GM23338 (cell line): Measurements from ENCODE around the gene GFRA1. TPM values are rescaled to one million over a fixed set of nuclear protein-coding genes. Genes with fewer than 3 reads are reported as not detected.

Experiments
- ATAC-seq: fragments of 200-7000 bp; cut with Tn5 transposase; 3 replicates; pipeline ENCODE4 v1.9.1; 2020
- DNase-seq: peaks from one replicate; pipeline ENCODE4 v3.0.0-alpha.2; 2015; ENCODE audit warnings: low spot score
- H2AFZ ChIP-seq: fragments of 200-600 bp; sonication (generic); 2 replicates; pipeline ENCODE4 v1.8.0; 2016; ENCODE audit warnings: antibody characterized with exemption, mild to moderate bottlenecking, moderate library complexity
- H3F3A ChIP-seq: fragments of 200-600 bp; sonication (generic); replicated peaks from 2 replicates; pipeline ENCODE4 v1.8.0; 2017; ENCODE audit warnings: antibody characterized with exemption, mixed run types, low read depth
- H3K27ac ChIP-seq: fragments of 200-600 bp; sonication (generic); 2 replicates; pipeline ENCODE4 v1.6.1; 2016; ENCODE audit warnings: low read depth
- H3K27me3 ChIP-seq: fragments of 200-600 bp; sonication (generic); 2 replicates; pipeline ENCODE4 v1.8.0; 2016; ENCODE audit warnings: mild to moderate bottlenecking, mixed run types, moderate library complexity; ENCODE audit not compliant: insufficient read depth
- H3K36me3 ChIP-seq: fragments of 200-600 bp; sonication (generic); 2 replicates; pipeline ENCODE4 v1.8.0; 2016; ENCODE audit warnings: mild to moderate bottlenecking; ENCODE audit not compliant: insufficient read depth
- H3K4me1 ChIP-seq: fragments of 200-600 bp; sonication (generic); 2 replicates; pipeline ENCODE4 v1.8.0; 2016; ENCODE audit warnings: mild to moderate bottlenecking, moderate library complexity; ENCODE audit not compliant: insufficient read depth
- H3K4me2 ChIP-seq: fragments of 200-600 bp; sonication (generic); 2 replicates; pipeline ENCODE4 v1.7.1; 2017; ENCODE audit warnings: mixed run types
- H3K4me3 ChIP-seq: fragments of 200-600 bp; sonication (generic); 2 replicates; pipeline ENCODE4 v1.6.1; 2016; ENCODE audit warnings: mixed run types
- H3K79me2 ChIP-seq: fragments of 200-600 bp; sonication (generic); replicated peaks from 2 replicates; pipeline ENCODE4 v1.8.0; 2017; ENCODE audit warnings: mild to moderate bottlenecking; ENCODE audit not compliant: insufficient read depth
- H3K9me2 ChIP-seq: fragments of 200-600 bp; sonication (generic); 2 replicates; pipeline ENCODE4 v1.8.0; 2017; ENCODE audit not compliant: insufficient read depth
- H4K20me1 ChIP-seq: fragments of 200-600 bp; sonication (generic); replicated peaks from 2 replicates; pipeline ENCODE4 v1.8.0; 2017; ENCODE audit warnings: mild to moderate bottlenecking; ENCODE audit not compliant: insufficient read depth
- H3K27ac Mint-ChIP-seq: 2 replicates; pipeline ENCODE4 v1.8.0; 2020; ENCODE audit warnings: inconsistent platforms, mild to moderate bottlenecking, moderate library complexity, mixed read lengths
- H3K27me3 Mint-ChIP-seq: 3 replicates; pipeline ENCODE4 v1.8.0; 2022; ENCODE audit warnings: low read depth, mild to moderate bottlenecking, moderate library complexity, mixed read lengths, inconsistent platforms; ENCODE audit not compliant: insufficient read depth, poor library complexity
- H3K36me3 Mint-ChIP-seq: 3 replicates; pipeline ENCODE4 v1.8.0; 2021; ENCODE audit warnings: low read depth, mild to moderate bottlenecking, inconsistent platforms, moderate library complexity, mixed read lengths
- H3K4me1 Mint-ChIP-seq: 3 replicates; pipeline ENCODE4 v1.8.0; 2020; ENCODE audit warnings: mild to moderate bottlenecking, inconsistent platforms, mixed read lengths
- H3K4me3 Mint-ChIP-seq: 3 replicates; pipeline ENCODE4 v1.8.0; 2021; ENCODE audit warnings: moderate library complexity, mild to moderate bottlenecking, inconsistent platforms, mixed read lengths
- H3K9me3 Mint-ChIP-seq: 3 replicates; pipeline ENCODE4 v1.8.0; 2020; ENCODE audit warnings: moderate library complexity, mild to moderate bottlenecking, inconsistent platforms, mixed read lengths
- CREB1 ChIP-seq: fragments of 250-450 bp; sonication (Bioruptor Pico); IDR thresholded peaks from 2 replicates; pipeline ENCODE4 v1.5.0; 2020; ENCODE audit warnings: low read depth, mild to moderate bottlenecking, moderate library complexity
- CTCF ChIP-seq, 2 experiments: fragments of 200-600 bp in 1 of 2; sonication (generic) in 1 of 2; conservative IDR thresholded peaks; 2 replicates each; pipeline versions ENCODE4 v1.5.1 to v1.6.1; 2016 to 2017; ENCODE audit warnings: antibody characterized with exemption in 2 of 2, low read depth in 2 of 2, mild to moderate bottlenecking in 2 of 2, moderate library complexity in 1 of 2
- ETS1 ChIP-seq: IDR thresholded peaks from 2 replicates; pipeline ENCODE4 v1.6.1; 2016; ENCODE audit warnings: antibody characterized with exemption
- EZH2 ChIP-seq: fragments of 200-600 bp; sonication (generic); IDR thresholded peaks from one replicate; pipeline ENCODE4 v1.8.0; 2017; ENCODE audit warnings: antibody characterized with exemption, mild to moderate bottlenecking, low read depth; ENCODE audit not compliant: unreplicated experiment
- EZH2phosphoT487 ChIP-seq: fragments of 200-600 bp; sonication (generic); IDR thresholded peaks from one replicate; pipeline ENCODE4 v1.8.1; 2018; ENCODE audit warnings: antibody characterized with exemption; ENCODE audit not compliant: unreplicated experiment
- JUNB ChIP-seq: IDR thresholded peaks from one replicate; pipeline ENCODE4 v1.6.1; 2016; ENCODE audit warnings: antibody characterized with exemption; ENCODE audit not compliant: unreplicated experiment
- NANOG ChIP-seq: IDR thresholded peaks from 2 replicates; pipeline ENCODE4 v1.6.1; 2016; ENCODE audit warnings: antibody characterized with exemption, borderline replicate concordance
- POLR2AphosphoS5 ChIP-seq: IDR thresholded peaks from 2 replicates; pipeline ENCODE4 v1.6.1; 2016; ENCODE audit warnings: antibody characterized with exemption, low read depth
- REST ChIP-seq: IDR thresholded peaks from one replicate; pipeline ENCODE4 v1.6.1; 2018; ENCODE audit warnings: antibody characterized with exemption; ENCODE audit not compliant: unreplicated experiment
- STAT1 ChIP-seq: IDR thresholded peaks from one replicate; pipeline ENCODE4 v1.6.1; 2016; ENCODE audit warnings: antibody characterized with exemption; ENCODE audit not compliant: unreplicated experiment
- ZNF114 ChIP-seq: fragments of 250-450 bp; sonication (Bioruptor Pico); IDR thresholded peaks from 2 replicates; pipeline ENCODE4 v1.5.0; 2020; ENCODE audit warnings: mild to moderate bottlenecking, moderate library complexity
- ZNF331 ChIP-seq: fragments of 250-450 bp; sonication (Bioruptor Pico); IDR thresholded peaks from 2 replicates; pipeline ENCODE4 v1.5.0; 2020; ENCODE audit warnings: low read depth, mild to moderate bottlenecking, moderate library complexity
- ZNF462 ChIP-seq: fragments of 250-450 bp; sonication (Bioruptor Pico); IDR thresholded peaks from 2 replicates; pipeline ENCODE4 v1.5.0; 2020; ENCODE audit warnings: mild to moderate bottlenecking, moderate library complexity
- polyA plus RNA-seq: library from polyadenylated mRNA; unstranded; fragments of >200 nt; fragmentation: Nextera tagmentation; extraction: Ambion mirVana; gene quantifications from 2 replicates; pipeline ENCODE4 v1.2.1, GENCODE V29; 2016
- total RNA-seq: library from RNA; depleted of rRNA; stranded (reverse); fragments of >200 nt; shearing (Covaris generic); gene quantifications from 2 replicates; pipeline ENCODE4 v1.2.3, GENCODE V29; 2014

Gene GFRA1
- total and polyA plus RNA-seq, 2 experiments from 2014 or later, result 1.4 to 2.8 TPM

GRCh38 chr10:116237260-116237659 lies 35.7 kb downstream of the GFRA1 start:
- TF ChIP-seq ETS1, result no peak
- TF ChIP-seq REST, result no peak
- TF ChIP-seq NANOG, result no peak
- TF ChIP-seq CREB1 (CRISPR knock-in tag), result no peak
- TF ChIP-seq JUNB, result no peak
- no peak for TF ChIP-seq STAT1
- TF ChIP-seq ZNF331 (CRISPR knock-in tag), result no peak
- TF ChIP-seq EZH2, result no peak
- TF ChIP-seq EZH2phosphoT487, result no peak
- no peak for TF ChIP-seq POLR2AphosphoS5
- TF ChIP-seq ZNF114 (CRISPR knock-in tag), result no peak
- no peak for TF ChIP-seq ZNF462 (CRISPR knock-in tag)
- no peak for TF ChIP-seq CTCF (conservative IDR thresholded peaks at IDR 0.05; ENCODE audit: low read depth in 2 of 2)
- peaks cover 6% of the 10 kb centered on the region; the same call in 1 of the 2 replicates for H3K9me2 ChIP-seq
- no peak overlapping the region for H3K4me3 Mint-ChIP-seq
- H3K4me1 ChIP-seq, result no peaks in the 10 kb centered on the region
- H2AFZ ChIP-seq, result no peak overlapping the region
- H3K4me2 ChIP-seq, result no peak overlapping the region
- ATAC-seq (no peak), DNase-seq (no peak)
- no peaks in the 10 kb centered on the region for H3F3A ChIP-seq
- no peaks in the 10 kb centered on the region for H3K79me2 ChIP-seq
- no peak overlapping the region for H3K27ac ChIP-seq
- H4K20me1 ChIP-seq, result no peaks in the 10 kb centered on the region
- no peaks in the 10 kb centered on the region; the same call in 2 of the 3 replicates for H3K9me3 Mint-ChIP-seq
- no peak overlapping the region for H3K4me3 ChIP-seq
- no peaks in the 10 kb centered on the region for H3K36me3 ChIP-seq
- no peak overlapping the region for H3K27ac Mint-ChIP-seq
- H3K27me3 ChIP-seq, result no peaks in the 10 kb centered on the region
- peaks cover 11% of the 10 kb centered on the region; the same call in 2 of the 3 replicates for H3K4me1 Mint-ChIP-seq
- no peaks in the 10 kb centered on the region for H3K27me3 Mint-ChIP-seq
- H3K36me3 Mint-ChIP-seq, result no peaks in the 10 kb centered on the region
